Activated CD4-positive, alpha-beta T cell treated with anti-CD3 and anti-CD28 coated beads for 48 hours (primary cell): Measurements from ENCODE around the gene HOXA4.

Experiments
- DNase-seq: peaks from one replicate; pipeline ENCODE4 v3.0.0-alpha.2; 2020

HOXA4 gene

GRCh38 chr7:27157702-27158431 is 27.3 kb upstream of the HOXA4 start:
- no peak for DNase-seq

GRCh38 chr7:27156916-27157701 is 26.6 kb upstream of the HOXA4 start:
- DNase-seq: no peak

GRCh38 chr7:27156508-27156898 is 25.9 kb upstream of the HOXA4 start, which contains the start of gene HOXA7:
TSS of gene HOXA7 (minus strand) at chr7:27156675. CDS start at chr7:27156545, 130 bp downstream.
- DNase-seq: no peak

- DNase-seq: no peak
These were observed 25.4 kb upstream of the HOXA4 start for GRCh38 chr7:27155816-27156507.

- peak; percentile 62 for DNase-seq
These were observed 24.6 kb upstream of the HOXA4 start for GRCh38 chr7:27154901-27155815.

- DNase-seq: no peak
These were observed 23.8 kb upstream of the HOXA4 start for GRCh38 chr7:27154369-27154768.

- DNase-seq: no peak
These were observed 23.0 kb upstream of the HOXA4 start for GRCh38 chr7:27153526-27153925.

- DNase-seq: no peak
These were observed 22.4 kb upstream of the HOXA4 start for GRCh38 chr7:27152816-27153442.

GRCh38 chr7:27151931-27152815 is 21.6 kb upstream of the HOXA4 start, which contains the start of gene HOXA3:
TSS of gene HOXA3 (minus strand) at chr7:27152583. CDS start at chr7:27110640, 41,943 bp downstream.
- no peak for DNase-seq

GRCh38 chr7:27151341-27151930 is 20.9 kb upstream of the HOXA4 start:
- no peak for DNase-seq

- peak; percentile 77 for DNase-seq
These were observed 20.2 kb upstream of the HOXA4 start for GRCh38 chr7:27150568-27151340.

- no peak for DNase-seq
These were observed 19.4 kb upstream of the HOXA4 start for GRCh38 chr7:27149842-27150567.

GRCh38 chr7:27148756-27149641 is 18.4 kb upstream of the HOXA4 start:
- DNase-seq: no peak

- DNase-seq: no peak
These were observed 17.6 kb upstream of the HOXA4 start for GRCh38 chr7:27148031-27148755.

GRCh38 chr7:27147199-27148030 is 16.9 kb upstream of the HOXA4 start, which contains the start of gene HOXA6:
TSS of gene HOXA6 (minus strand) at chr7:27147774. CDS start at chr7:27147749, 25 bp downstream.
- no peak for DNase-seq
